RWPE1 (cell line): ENCODE measurements around the gene TTC3.

ENCODE experiments used
- CTCF ChIA-PET: fragments of 350-600 bp; sonication (Branson Sonifier 250); formaldehyde crosslinking; extraction: SDS; loops from one replicate; lab custom pipeline; 2021; lab: Yijun Ruan, JAX
- POLR2A ChIA-PET: fragments of 400-600 bp; formaldehyde crosslinking; extraction: SDS; loops from one replicate; lab custom pipeline; 2020; ENCODE audit warnings: antibody characterized with exemption; ENCODE audit not compliant: low non-redundant PET; lab: Yijun Ruan, JAX
- DNase-seq: peaks from one replicate; pipeline ENCODE4 v3.0.0; 2012; ENCODE audit warnings: low spot score
- H3K27ac ChIP-seq: fragments of 450-650 bp; 2 replicates; pipeline ENCODE4 v1.5.1; 2017
- CTCF ChIP-seq: fragments of 450-650 bp; conservative IDR thresholded peaks from 2 replicates; pipeline ENCODE4 v1.5.1; 2017; ENCODE audit warnings: low read depth, mild to moderate bottlenecking

The TTC3 gene

GRCh38 chr21:37226041-37226920 is 153.2 kb downstream of the TTC3 start:
- CTCF ChIA-PET, result no interaction called here

GRCh38 chr21:37227071-37228002 is 154.3 kb downstream of the TTC3 start:
- POLR2A ChIA-PET, result no interaction called here
- no peak for TF ChIP-seq CTCF
- CTCF ChIA-PET, result no interaction called here
- DNase-seq, result no peak
- H3K27ac ChIP-seq, result no peak overlapping the region

More at GRCh38 chr21:37226041-37226920, 153.2 kb downstream of the TTC3 start:
- no peak overlapping the region for H3K27ac ChIP-seq
- no peak for DNase-seq
- POLR2A ChIA-PET, result no interaction called here
- no peak for TF ChIP-seq CTCF

GRCh38 chr21:37228003-37228400 is 154.9 kb downstream of the TTC3 start:
- TF ChIP-seq CTCF, result no peak
- DNase-seq, result no peak
- ChIA-PET POLR2A (no interaction called here), CTCF (no interaction called here)
- no peak overlapping the region for H3K27ac ChIP-seq

GRCh38 chr21:37230632-37231248 is 157.7 kb downstream of the TTC3 start:
- no peak for DNase-seq
- POLR2A ChIA-PET, result no interaction called here
- TF ChIP-seq CTCF, result no peak
- CTCF ChIA-PET, result interaction anchor here (0.7 to 1.5 kb wide), 2 partner anchors 10 to 232 kb away, joined by 3 to 4 read pairs; no protein-coding TSS in a partner anchor
- no peak overlapping the region for H3K27ac ChIP-seq

- no peak for DNase-seq
- H3K27ac ChIP-seq, result no peak overlapping the region
- TF ChIP-seq CTCF, result no peak
- ChIA-PET CTCF (no interaction called here), POLR2A (no interaction called here)
Measured at GRCh38 chr21:37231249-37231645, 158.2 kb downstream of the TTC3 start.

- TF ChIP-seq CTCF, result no peak
- ChIA-PET CTCF (no interaction called here), POLR2A (no interaction called here)
- H3K27ac ChIP-seq, result no peak overlapping the region
- DNase-seq, result no peak
Measured at GRCh38 chr21:37231671-37232070, 158.6 kb downstream of the TTC3 start.
